ENCODE data around the gene ABI3BP.

GRCh38 chr3:100879195-100879810, 113.9 kb downstream of the ABI3BP start:
- TF ChIP-seq CTCF (IDR thresholded peaks at IDR 0.05) (no peak), POLR2A (IDR thresholded peaks at IDR 0.05) (no peak)
